Measurements from ENCODE around the gene AGBL4.
"Not testable (repeated sequence)": the region's sequence is repeated elsewhere in the genome, so short reads cannot be mapped to it uniquely, and the experiment has no call there.

Gene AGBL4

GRCh38 chr1:49059087-49059486, 964.7 kb downstream of the AGBL4 start:
- no peaks in the 10 kb centered on the region for H3K27me3 Mint-ChIP-seq

GRCh38 chr1:49052102-49052501, 971.7 kb downstream of the AGBL4 start:
- CTCF ChIA-PET = no interaction called here
- DNase-seq = no peak
- no peaks in the 10 kb centered on the region for H3K36me3 Mint-ChIP-seq
- H3K4me1 Mint-ChIP-seq = no peaks in the 10 kb centered on the region
- H3K27ac Mint-ChIP-seq = no peak overlapping the region
- H3K4me3 Mint-ChIP-seq = no peak overlapping the region
- H3K9me3 Mint-ChIP-seq = no peaks in the 10 kb centered on the region
- no peaks in the 10 kb centered on the region for H3K27me3 Mint-ChIP-seq

More at GRCh38 chr1:49059087-49059486, 964.7 kb downstream of the AGBL4 start:
- CTCF ChIA-PET = no interaction called here
- no peaks in the 10 kb centered on the region for H3K4me1 Mint-ChIP-seq
- no peak overlapping the region for H3K4me3 Mint-ChIP-seq
- no peaks in the 10 kb centered on the region for H3K9me3 Mint-ChIP-seq
- no peaks in the 10 kb centered on the region for H3K36me3 Mint-ChIP-seq
- DNase-seq = no peak
- no peak overlapping the region for H3K27ac Mint-ChIP-seq

GRCh38 chr1:49051647-49052046, 972.1 kb downstream of the AGBL4 start:
- CTCF ChIA-PET = no interaction called here
- Mint-ChIP-seq H3K9me3 (no peaks in the 10 kb centered on the region), H3K4me1 (no peaks in the 10 kb centered on the region), H3K27me3 (no peaks in the 10 kb centered on the region), H3K27ac (no peak overlapping the region), H3K36me3 (no peaks in the 10 kb centered on the region), H3K4me3 (no peak overlapping the region)
- DNase-seq = no peak

- no peak overlapping the region for H3K27ac Mint-ChIP-seq
- no peaks in the 10 kb centered on the region for H3K36me3 Mint-ChIP-seq
Observed at GRCh38 chr1:49050041-49050440, 973.7 kb downstream of the AGBL4 start.

GRCh38 chr1:49048188-49048587, 975.6 kb downstream of the AGBL4 start:
- Mint-ChIP-seq H3K27ac (no peak overlapping the region), H3K9me3 (no peaks in the 10 kb centered on the region), H3K4me1 (no peaks in the 10 kb centered on the region), H3K4me3 (no peak overlapping the region), H3K36me3 (no peaks in the 10 kb centered on the region), H3K27me3 (no peaks in the 10 kb centered on the region)
- no peak for DNase-seq
- CTCF ChIA-PET = no interaction called here

More at GRCh38 chr1:49050041-49050440, 973.7 kb downstream of the AGBL4 start:
- no peak for DNase-seq
- H3K4me3 Mint-ChIP-seq = no peak overlapping the region
- no peaks in the 10 kb centered on the region for H3K27me3 Mint-ChIP-seq
- H3K4me1 Mint-ChIP-seq = no peaks in the 10 kb centered on the region
- no peaks in the 10 kb centered on the region for H3K9me3 Mint-ChIP-seq
- CTCF ChIA-PET = no interaction called here

- Mint-ChIP-seq H3K4me3 (no peak overlapping the region), H3K4me1 (no peaks in the 10 kb centered on the region), H3K36me3 (no peaks in the 10 kb centered on the region), H3K9me3 (no peaks in the 10 kb centered on the region), H3K27ac (no peak overlapping the region), H3K27me3 (no peaks in the 10 kb centered on the region)
- no peak for DNase-seq
- CTCF ChIA-PET = no interaction called here
Observed at GRCh38 chr1:49046305-49046704, 977.4 kb downstream of the AGBL4 start.

GRCh38 chr1:49045371-49045770, 978.4 kb downstream of the AGBL4 start:
- no peaks in the 10 kb centered on the region for H3K36me3 Mint-ChIP-seq

GRCh38 chr1:49036700-49037099, 987.1 kb downstream of the AGBL4 start:
- Mint-ChIP-seq H3K27ac (no peak overlapping the region), H3K27me3 (no peaks in the 10 kb centered on the region), H3K4me3 (no peak overlapping the region), H3K36me3 (no peaks in the 10 kb centered on the region), H3K4me1 (no peaks in the 10 kb centered on the region), H3K9me3 (peaks cover 2% of the 10 kb centered on the region)
- no peak for DNase-seq
- CTCF ChIA-PET = no interaction called here

More at GRCh38 chr1:49045371-49045770, 978.4 kb downstream of the AGBL4 start:
- no peak overlapping the region for H3K27ac Mint-ChIP-seq
- no peak overlapping the region for H3K4me3 Mint-ChIP-seq
- no peak for DNase-seq
- H3K4me1 Mint-ChIP-seq = no peaks in the 10 kb centered on the region
- CTCF ChIA-PET = no interaction called here
- no peaks in the 10 kb centered on the region for H3K27me3 Mint-ChIP-seq
- H3K9me3 Mint-ChIP-seq = no peaks in the 10 kb centered on the region

GRCh38 chr1:49028396-49028795, 995.4 kb downstream of the AGBL4 start:
- no peaks in the 10 kb centered on the region for H3K4me1 Mint-ChIP-seq
- DNase-seq = no peak
- CTCF ChIA-PET = no interaction called here
- no peaks in the 10 kb centered on the region for H3K36me3 Mint-ChIP-seq
- no peak overlapping the region for H3K4me3 Mint-ChIP-seq
- no peak overlapping the region for H3K27ac Mint-ChIP-seq
- H3K9me3 Mint-ChIP-seq = peaks cover 7% of the 10 kb centered on the region
- H3K27me3 Mint-ChIP-seq = no peaks in the 10 kb centered on the region

- Mint-ChIP-seq H3K27me3 (no peaks in the 10 kb centered on the region), H3K27ac (no peak overlapping the region), H3K36me3 (no peaks in the 10 kb centered on the region), H3K4me1 (no peaks in the 10 kb centered on the region), H3K4me3 (no peak overlapping the region), H3K9me3 (peaks cover 7% of the 10 kb centered on the region)
- CTCF ChIA-PET = no interaction called here
- no peak for DNase-seq
Observed at GRCh38 chr1:49026230-49026811, 997.4 kb downstream of the AGBL4 start.

GRCh38 chr1:49016030-49016977, 1007.5 kb downstream of the AGBL4 start:
- Mint-ChIP-seq H3K4me1 (no peaks in the 10 kb centered on the region), H3K4me3 (no peak overlapping the region), H3K9me3 (no peaks in the 10 kb centered on the region), H3K36me3 (no peaks in the 10 kb centered on the region), H3K27me3 (no peaks in the 10 kb centered on the region), H3K27ac (no peak overlapping the region)
- no peak for DNase-seq
- CTCF ChIA-PET = no interaction called here

- Mint-ChIP-seq H3K36me3 (no peaks in the 10 kb centered on the region), H3K27me3 (no peaks in the 10 kb centered on the region), H3K27ac (no peak overlapping the region), H3K4me3 (no peak overlapping the region), H3K9me3 (no peaks in the 10 kb centered on the region), H3K4me1 (no peaks in the 10 kb centered on the region)
- no peak for DNase-seq
- CTCF ChIA-PET = no interaction called here
Observed at GRCh38 chr1:49013079-49013478, 1010.7 kb downstream of the AGBL4 start.

GRCh38 chr1:49002981-49003380, 1020.8 kb downstream of the AGBL4 start:
- H3K9me3 Mint-ChIP-seq, CTCF ChIA-PET: not testable (repeated sequence)

GRCh38 chr1:48999321-48999720, 1024.4 kb downstream of the AGBL4 start:
- Mint-ChIP-seq H3K27me3 (no peaks in the 10 kb centered on the region), H3K36me3 (no peaks in the 10 kb centered on the region), H3K27ac (no peak overlapping the region), H3K9me3 (no peaks in the 10 kb centered on the region), H3K4me3 (no peak overlapping the region), H3K4me1 (no peaks in the 10 kb centered on the region)
- no peak for DNase-seq
- CTCF ChIA-PET = no interaction called here

More at GRCh38 chr1:49002981-49003380, 1020.8 kb downstream of the AGBL4 start:
- not testable (repeated sequence) for H3K36me3 Mint-ChIP-seq, H3K4me1 Mint-ChIP-seq, DNase-seq, H3K27ac Mint-ChIP-seq, H3K27me3 Mint-ChIP-seq, H3K4me3 Mint-ChIP-seq

GRCh38 chr1:48996311-48996710, 1027.4 kb downstream of the AGBL4 start:
- Mint-ChIP-seq H3K27ac (no peak overlapping the region), H3K4me1 (no peaks in the 10 kb centered on the region), H3K4me3 (no peak overlapping the region), H3K9me3 (no peaks in the 10 kb centered on the region), H3K27me3 (no peaks in the 10 kb centered on the region), H3K36me3 (no peaks in the 10 kb centered on the region)
- DNase-seq = no peak
- CTCF ChIA-PET = no interaction called here
